Temporal lobe (tissue), 2 donors: ENCODE measurements around the gene BCL10. TPM values are rescaled to one million over a fixed set of nuclear protein-coding genes. Genes with fewer than 3 reads are reported as not detected.

Experiments used
- small RNA-seq: library from RNA; depleted of rRNA; stranded (forward); fragments of <200 nt; gene quantifications from one replicate; pipeline ENCODE3, GENCODE V24; 2014; ENCODE audit warnings: low replicate concordance
- total RNA-seq: library from RNA; depleted of rRNA; stranded (reverse); fragments of >200 nt; gene quantifications from one replicate; pipeline ENCODE4 v1.2.3, GENCODE V29; 2014

The BCL10 gene
- total RNA-seq, 1 donor from 2014 or later = 25.3 TPM

Small RNA genes within 50 kb of the gene (small RNA-seq; reads per million reads assigned to genes)
- gene RF00019 = not detected

Other genes starting within 250 kb of the BCL10 start
- not detected for gene MCOLN3, start 228.1 kb downstream of the BCL10 start, total RNA-seq
- gene SYDE2, start 75.6 kb downstream of the BCL10 start, total RNA-seq = 8.4 TPM
- gene C1orf52, start 17.0 kb downstream of the BCL10 start, total RNA-seq = 21.4 TPM
- gene DDAH1, start 188.5 kb upstream of the BCL10 start, total RNA-seq = 59.5 TPM